ENCODE data around the gene SPO11. TPM values are rescaled to one million over a fixed set of nuclear protein-coding genes. Genes with fewer than 3 reads are reported as not detected.

SPO11 gene
- total and polyA plus RNA-seq, 7 donors = not detected

- Histone ChIP-seq H3K9me3 (no peaks in the 10 kb centered on the region), H3K4me3 (no peak overlapping the region), H3K27ac (no peak overlapping the region), H3K4me1 (no peaks in the 10 kb centered on the region), H3K36me3 (no peaks in the 10 kb centered on the region), H3K27me3 (no peaks in the 10 kb centered on the region)
- 76 to 78% methylated on average over 9 of the region's 9 CpGs for WGBS, 2 donors
- no peak for DNase-seq
- TF ChIP-seq POLR2AphosphoS5 (IDR thresholded peaks at IDR 0.05) = no peak
- intact Hi-C loops (cut with DNase I) = no loop called here
Observed at GRCh38 chr20:57316795-57317201, 12.8 kb upstream of the SPO11 start.

GRCh38 chr20:57317316-57317788, 12.3 kb upstream of the SPO11 start:
- 83 to 91% methylated on average over 8 of the region's 8 CpGs for WGBS, 2 donors
- no peaks in the 10 kb centered on the region for H3K27me3 ChIP-seq
- no peak for DNase-seq
- H3K27ac ChIP-seq = no peak overlapping the region
- no peaks in the 10 kb centered on the region for H3K36me3 ChIP-seq
- TF ChIP-seq POLR2AphosphoS5 (IDR thresholded peaks at IDR 0.05) = no peak
- TF ChIP-seq POLR2A (IDR thresholded peaks at IDR 0.05) = no peak
- no peak for TF ChIP-seq CTCF (IDR thresholded peaks at IDR 0.05)
- TF ChIP-seq EP300 (IDR thresholded peaks at IDR 0.05) = no peak
- peaks cover 0 to 3% (median 2%) of the 10 kb centered on the region in 4 donors for H3K4me1 ChIP-seq
- no peaks in the 10 kb centered on the region for H3K9me3 ChIP-seq
- intact Hi-C loops (cut with DNase I) = no loop called here
- H3K4me3 ChIP-seq = no peak overlapping the region

GRCh38 chr20:57317789-57318371, 11.7 kb upstream of the SPO11 start:
- Histone ChIP-seq H3K9me3 (no peaks in the 10 kb centered on the region), H3K4me3 (no peak overlapping the region), H3K27ac (no peak overlapping the region), H3K36me3 (no peaks in the 10 kb centered on the region), H3K27me3 (no peaks in the 10 kb centered on the region), H3K4me1 (peaks cover 0 to 8% (median 7%) of the 10 kb centered on the region in 4 donors)
- intact Hi-C loops (cut with DNase I) = no loop called here
- TF ChIP-seq EP300 (IDR thresholded peaks at IDR 0.05) = no peak
- TF ChIP-seq POLR2A (IDR thresholded peaks at IDR 0.05) = no peak
- no peak for TF ChIP-seq POLR2AphosphoS5 (IDR thresholded peaks at IDR 0.05)
- no peak for TF ChIP-seq CTCF (IDR thresholded peaks at IDR 0.05)
- no peak for DNase-seq
- WGBS, 2 donors = 71 to 73% methylated on average over 14 of the region's 14 CpGs

GRCh38 chr20:57319584-57319983, 10.0 kb upstream of the SPO11 start:
- no peak overlapping the region for H3K4me3 ChIP-seq
- no peak for TF ChIP-seq POLR2A (IDR thresholded peaks at IDR 0.05)
- 85 to 86% methylated on average over 4 of the region's 4 CpGs for WGBS, 2 donors
- intact Hi-C loops (cut with DNase I) = no loop called here
- H3K36me3 ChIP-seq = no peaks in the 10 kb centered on the region
- H3K4me1 ChIP-seq = peaks cover 0 to 14% (median 11%) of the 10 kb centered on the region in 4 donors
- H3K27ac ChIP-seq = no peak overlapping the region
- DNase-seq = no peak
- H3K27me3 ChIP-seq = no peaks in the 10 kb centered on the region
- no peaks in the 10 kb centered on the region for H3K9me3 ChIP-seq

- intact Hi-C loops (cut with DNase I) = loop anchor here (5.0 kb wide), 1 partner anchor 43 kb away; no protein-coding TSS in a partner anchor
- 51 to 81% methylated on average over 3 of the region's 3 CpGs for whole genome bisulfite sequencing, 2 donors
- Histone ChIP-seq H3K4me1 (peaks cover 0 to 14% (median 11%) of the 10 kb centered on the region in 4 donors), H3K27me3 (no peaks in the 10 kb centered on the region), H3K4me3 (no peak overlapping the region), H3K9me3 (no peaks in the 10 kb centered on the region), H3K27ac (no peak overlapping the region), H3K36me3 (no peaks in the 10 kb centered on the region)
- no peak for DNase-seq
- TF ChIP-seq EP300 (IDR thresholded peaks at IDR 0.05) (no peak), POLR2AphosphoS5 (IDR thresholded peaks at IDR 0.05) (no peak), POLR2A (IDR thresholded peaks at IDR 0.05) (no peak), CTCF (IDR thresholded peaks at IDR 0.05) (no peak)
Observed at GRCh38 chr20:57320358-57320757, 9.2 kb upstream of the SPO11 start.

GRCh38 chr20:57321142-57321541, 8.5 kb upstream of the SPO11 start:
- no peaks in the 10 kb centered on the region for H3K36me3 ChIP-seq
- TF ChIP-seq EP300 (IDR thresholded peaks at IDR 0.05) = no peak
- no peak for TF ChIP-seq CTCF (IDR thresholded peaks at IDR 0.05)
- TF ChIP-seq POLR2AphosphoS5 (IDR thresholded peaks at IDR 0.05) = no peak
- TF ChIP-seq POLR2A (IDR thresholded peaks at IDR 0.05) = no peak
- H3K9me3 ChIP-seq = no peaks in the 10 kb centered on the region
- H3K4me3 ChIP-seq = no peak overlapping the region
- DNase-seq = no peak
- H3K4me1 ChIP-seq = peaks cover 0 to 14% (median 11%) of the 10 kb centered on the region in 4 donors
- WGBS, 2 donors = 77 to 93% methylated on average over 2 of the region's 2 CpGs
- intact Hi-C loops (cut with DNase I) = loop anchor here (5.0 kb wide), 1 partner anchor 44 kb away; no protein-coding TSS in a partner anchor
- H3K27ac ChIP-seq = no peak overlapping the region
- no peaks in the 10 kb centered on the region for H3K27me3 ChIP-seq
